ENCODE data around the gene KSR1.

KSR1 gene

DNA sequence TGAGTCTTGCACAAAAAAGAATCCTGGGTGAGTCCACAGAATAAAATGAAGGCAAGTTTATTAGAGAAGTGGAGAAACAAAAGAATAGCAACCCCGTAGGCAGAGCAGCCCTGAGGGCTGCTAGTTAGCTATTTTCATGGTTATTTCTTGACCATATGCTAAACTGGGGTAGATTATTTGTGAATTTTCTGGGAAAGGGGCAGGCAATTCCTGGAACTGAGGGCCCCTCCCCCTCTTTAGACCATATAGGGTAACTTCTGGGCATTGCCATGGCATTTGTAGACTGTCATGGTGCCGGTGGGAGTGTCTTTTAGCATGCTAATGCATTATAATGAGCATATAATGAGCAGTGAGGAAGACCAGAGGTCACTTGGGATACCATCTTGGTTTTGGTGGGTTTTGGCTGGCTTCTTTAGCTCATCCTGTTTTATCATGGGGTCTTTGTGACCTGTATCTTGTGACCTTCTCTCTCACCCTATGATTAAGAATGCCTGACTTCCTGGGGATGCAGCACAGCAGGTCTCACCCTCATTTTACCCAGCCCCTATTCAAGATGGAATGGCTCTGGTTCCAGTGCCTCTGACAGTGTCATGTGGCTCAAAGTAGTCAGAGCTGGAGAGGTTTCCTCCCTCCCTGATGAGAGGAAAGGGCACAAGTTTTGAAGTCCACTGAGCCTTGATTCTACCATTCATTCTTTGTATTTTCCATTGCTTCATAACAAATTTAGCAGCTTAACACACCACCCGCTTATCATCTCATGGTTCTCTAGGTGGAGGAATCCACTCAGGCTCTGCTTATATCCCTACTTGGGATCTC, 119.1 kb downstream of the KSR1 start:
- no peak for DNase-seq

DNA sequence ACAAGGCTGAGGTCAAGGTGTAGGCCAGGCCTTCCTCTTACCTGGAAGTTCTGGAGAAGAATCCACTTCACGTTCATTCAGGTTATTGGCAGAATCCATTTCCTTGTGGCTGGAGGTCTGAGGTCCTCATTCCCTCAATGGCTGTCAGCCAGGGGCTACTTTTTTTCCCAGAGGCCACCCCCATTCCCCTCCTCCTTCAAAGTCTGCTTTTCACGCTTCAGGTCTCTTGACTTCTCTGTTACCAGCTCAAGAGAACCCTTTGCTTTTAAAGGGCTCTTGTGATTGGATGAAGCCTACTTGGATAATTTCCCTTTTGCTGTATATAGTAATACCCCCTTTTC, 119.6 kb downstream of the KSR1 start:
- DNase-seq: no peak

DNA sequence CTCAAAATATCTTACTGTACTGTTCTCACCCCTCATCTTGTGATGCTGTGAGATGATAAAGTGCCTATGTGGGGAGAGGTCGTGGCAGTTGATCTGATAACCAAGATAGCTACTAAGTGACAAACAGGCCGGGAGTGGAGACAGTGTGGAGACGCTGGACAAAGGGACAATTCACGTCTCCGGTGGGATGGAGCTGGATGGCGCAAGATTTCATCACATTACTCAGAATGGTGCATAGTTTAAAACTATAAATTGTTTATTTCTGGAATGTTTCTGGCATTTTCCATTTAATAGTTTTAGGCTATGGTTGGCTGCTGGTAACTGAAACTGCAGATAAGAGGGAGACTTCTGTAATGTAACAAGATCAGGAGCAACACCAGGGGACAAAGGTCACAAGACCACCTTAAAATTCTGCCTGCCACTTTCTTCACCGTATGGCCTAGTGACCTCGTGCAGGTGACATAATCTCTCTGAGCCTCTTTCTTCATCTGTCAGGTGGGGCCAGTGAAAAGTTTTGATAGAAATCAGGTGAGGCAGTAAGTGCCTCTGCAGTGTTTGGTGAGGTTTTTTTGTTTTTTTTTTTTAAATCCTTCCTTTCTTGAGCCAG, 120.3 kb downstream of the KSR1 start:
- no peak for DNase-seq

DNA sequence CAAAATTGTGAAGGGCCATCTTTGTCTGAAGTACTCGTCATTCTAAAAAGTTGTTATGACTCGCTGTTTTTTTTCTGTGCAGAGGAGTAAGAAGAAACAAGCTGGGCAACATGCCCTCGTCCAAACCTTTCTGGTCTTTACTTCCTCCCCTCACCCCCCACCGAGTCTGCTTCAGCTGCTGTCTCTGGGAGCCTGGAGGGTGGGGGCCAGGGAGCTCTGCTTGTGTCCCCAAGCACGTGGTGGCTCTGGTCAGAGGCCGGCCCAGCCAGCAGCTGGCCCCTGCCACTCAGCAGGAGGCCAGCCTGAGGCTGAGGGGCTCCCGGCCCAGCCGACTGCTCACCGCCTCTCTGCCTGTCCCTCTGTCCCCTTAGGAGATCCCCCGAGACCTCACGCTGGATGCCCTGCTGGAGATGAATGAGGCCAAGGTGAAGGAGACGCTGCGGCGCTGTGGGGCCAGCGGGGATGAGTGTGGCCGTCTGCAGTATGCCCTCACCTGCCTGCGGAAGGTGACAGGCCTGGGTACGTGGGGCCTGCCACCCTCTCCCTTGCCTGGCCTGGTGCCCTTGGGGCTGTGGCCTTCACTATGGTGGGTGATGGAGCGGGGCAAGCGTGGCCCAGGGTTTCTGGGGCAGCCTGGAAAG, 121.0 kb downstream of the KSR1 start:
- no peak for DNase-seq

DNA sequence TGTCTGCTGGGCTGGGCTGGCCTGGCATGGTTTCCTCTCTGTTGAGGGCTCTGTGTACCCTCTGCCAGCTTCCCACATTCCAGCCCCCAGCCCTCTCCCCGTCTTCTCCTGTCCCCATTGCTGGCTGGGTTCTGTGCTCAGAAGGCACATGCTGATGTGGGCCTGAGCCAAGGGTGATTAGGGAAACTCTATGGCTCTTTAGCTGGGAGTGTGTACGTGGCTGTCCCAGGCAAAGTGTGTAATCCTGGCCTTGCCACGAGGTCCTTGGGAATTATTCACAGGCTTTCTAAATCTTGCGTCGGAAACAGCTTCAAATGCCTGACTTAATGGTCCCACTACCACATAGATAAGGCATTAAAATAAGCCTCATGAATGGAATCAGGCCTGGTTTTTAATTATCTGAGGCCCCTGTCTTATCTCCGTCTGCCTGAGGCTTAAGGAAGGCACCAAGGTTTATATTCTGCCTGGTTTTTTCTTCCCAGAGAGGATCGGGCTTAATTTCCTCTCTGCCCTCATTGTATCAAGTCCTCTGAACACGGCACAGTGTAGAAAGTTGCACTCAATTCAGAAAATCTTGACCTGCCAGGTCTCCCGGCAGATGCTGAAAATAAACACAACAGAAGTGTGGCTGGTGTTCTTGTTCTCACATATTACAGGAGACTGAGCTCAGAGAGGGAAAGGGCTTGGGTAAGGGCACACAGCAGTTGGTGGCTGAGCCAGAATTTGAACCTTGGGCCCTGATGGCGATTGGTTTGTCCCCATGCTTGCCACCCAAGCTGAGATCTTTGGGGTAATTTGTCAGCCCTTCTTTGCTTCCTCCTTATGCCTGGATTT, 121.9 kb downstream of the KSR1 start:
- no peak for DNase-seq

DNA sequence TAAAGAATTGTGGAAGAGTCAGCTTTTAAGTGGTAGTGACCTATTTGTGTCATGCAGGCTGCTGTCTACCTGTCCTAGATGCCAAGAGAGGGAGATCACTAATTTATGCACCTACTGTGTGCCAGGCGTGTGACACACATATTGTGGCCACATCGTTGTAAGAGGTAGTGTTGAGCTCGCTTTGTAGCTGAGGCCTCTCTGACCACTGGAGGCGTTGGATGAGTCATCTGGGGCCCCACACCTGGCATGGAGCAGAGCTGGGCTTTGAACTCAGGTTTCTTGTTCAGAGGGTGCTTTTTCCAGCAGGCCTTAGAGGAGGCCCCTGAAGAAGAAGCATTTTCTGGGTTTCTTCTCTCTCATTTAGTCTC, 122.5 kb downstream of the KSR1 start:
- no peak for DNase-seq

DNA sequence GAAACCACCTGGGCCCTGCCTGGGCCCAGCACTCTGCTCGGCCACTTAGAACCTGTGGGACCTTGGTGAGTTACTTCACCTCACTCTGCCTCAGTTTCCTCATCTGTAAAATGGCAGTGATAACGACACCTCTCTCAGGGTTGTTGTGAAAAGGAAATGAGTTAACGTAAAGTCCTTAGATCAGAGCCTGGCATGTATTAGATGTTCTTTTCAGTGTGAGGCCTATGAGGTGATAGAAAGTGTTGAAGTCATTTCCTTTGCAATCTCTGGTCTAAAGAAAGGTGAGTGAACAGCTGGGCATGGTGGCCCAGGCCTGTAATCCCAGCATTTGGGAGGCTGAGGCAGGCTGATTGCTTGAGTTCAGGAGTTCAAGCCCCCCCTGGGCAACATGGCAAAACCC, 123.1 kb downstream of the KSR1 start:
- no peak for DNase-seq

DNA sequence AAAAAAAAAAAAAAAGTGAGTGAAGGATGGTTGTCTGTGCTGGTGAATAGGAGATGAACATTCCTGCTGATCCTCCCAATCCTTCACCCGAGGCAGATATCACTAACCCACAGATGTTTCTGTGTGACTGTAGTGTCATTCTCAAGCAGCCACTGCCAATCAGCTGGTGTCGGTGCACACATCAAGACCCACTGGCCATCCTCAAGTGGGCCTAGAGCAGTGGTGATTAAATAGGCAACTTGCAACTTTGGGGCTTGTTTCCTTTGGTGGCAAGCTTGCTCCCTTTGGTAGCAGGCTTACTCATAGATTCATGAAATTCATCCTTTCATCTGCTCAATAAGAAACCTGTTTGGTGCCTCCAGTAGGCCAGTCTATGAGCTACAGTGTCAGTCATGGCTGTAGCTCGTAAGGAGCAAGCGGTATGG, 123.7 kb downstream of the KSR1 start:
- DNase-seq: no peak

DNA sequence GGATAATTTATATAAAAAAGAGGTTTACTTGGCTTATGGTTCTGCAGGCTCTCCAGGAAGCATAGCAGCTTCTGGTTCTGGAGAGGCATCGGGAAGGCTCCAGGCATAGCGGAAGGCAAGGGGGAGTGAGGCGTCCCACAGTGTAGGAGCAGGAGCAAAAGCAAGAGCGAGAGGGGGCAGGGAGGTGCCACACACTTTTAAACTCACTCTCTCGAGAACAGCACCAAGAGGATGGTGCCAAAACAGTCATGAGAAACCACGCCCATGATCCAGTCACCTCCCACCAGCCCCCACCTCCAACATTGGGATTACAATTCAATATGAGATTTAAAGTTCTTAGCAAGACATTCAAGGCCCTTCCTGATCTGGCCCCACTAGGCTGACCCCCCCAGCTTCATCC, 124.8 kb downstream of the KSR1 start:
- no peak for DNase-seq

DNA sequence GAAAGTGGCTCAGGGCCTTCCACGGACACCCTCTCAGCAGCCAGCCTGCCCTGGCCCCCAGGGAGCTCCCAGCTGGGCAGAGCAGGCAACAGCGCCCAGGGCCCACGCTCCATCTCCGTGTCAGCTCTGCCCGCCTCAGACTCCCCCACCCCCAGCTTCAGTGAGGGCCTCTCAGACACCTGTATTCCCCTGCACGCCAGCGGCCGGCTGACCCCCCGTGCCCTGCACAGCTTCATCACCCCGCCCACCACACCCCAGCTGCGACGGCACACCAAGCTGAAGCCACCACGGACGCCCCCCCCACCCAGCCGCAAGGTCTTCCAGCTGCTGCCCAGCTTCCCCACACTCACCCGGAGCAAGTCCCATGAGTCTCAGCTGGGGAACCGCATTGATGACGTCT, 126.4 kb downstream of the KSR1 start:
- DNase-seq: no peak

DNA sequence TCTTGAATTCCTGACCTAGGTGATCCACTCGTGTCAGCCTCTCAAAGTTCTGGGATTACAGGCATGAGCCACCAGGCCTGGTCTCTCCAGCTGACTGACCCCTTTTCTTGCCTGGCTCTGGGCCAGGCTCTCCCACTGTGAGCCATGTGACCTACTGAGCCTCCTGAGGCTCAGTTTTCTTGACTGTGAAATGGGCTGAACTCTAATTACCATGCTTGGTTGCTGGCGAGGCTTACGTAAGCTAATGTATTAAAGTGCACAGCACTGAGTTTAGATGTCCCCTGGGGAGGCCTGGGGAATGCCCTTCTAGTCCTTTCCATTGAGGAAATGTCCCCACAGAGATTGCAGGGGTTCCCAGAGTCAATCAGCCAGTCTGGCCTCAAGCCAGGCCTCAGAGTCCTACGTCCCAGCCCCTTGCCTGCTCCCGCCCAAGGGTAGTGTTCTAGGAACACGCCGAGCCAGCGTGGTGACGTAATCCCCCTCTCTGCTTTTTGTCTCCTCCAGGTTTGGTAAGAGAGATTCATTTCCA, 129.0 kb downstream of the KSR1 start:
- DNase-seq: no peak

DNA sequence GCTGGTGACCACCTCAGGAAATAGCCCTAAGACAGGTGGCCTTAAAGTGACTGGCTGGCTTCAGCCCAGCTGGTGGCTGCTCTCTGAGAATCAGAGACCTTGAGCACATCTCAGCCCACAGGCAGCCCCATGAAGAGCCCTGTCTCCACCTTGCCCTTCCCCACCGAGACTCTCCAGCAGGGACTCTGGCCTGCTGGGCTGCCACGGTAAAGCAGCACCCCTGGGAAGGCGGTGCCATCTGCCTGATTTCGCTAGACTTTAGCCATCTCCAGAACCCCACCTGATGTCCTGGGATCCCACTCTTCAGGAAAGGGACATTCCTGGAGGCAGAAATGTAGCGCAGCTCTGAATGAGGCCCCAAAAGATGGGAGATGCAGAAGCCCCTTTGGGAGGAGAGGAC, 129.5 kb downstream of the KSR1 start:
- no peak for DNase-seq

DNA sequence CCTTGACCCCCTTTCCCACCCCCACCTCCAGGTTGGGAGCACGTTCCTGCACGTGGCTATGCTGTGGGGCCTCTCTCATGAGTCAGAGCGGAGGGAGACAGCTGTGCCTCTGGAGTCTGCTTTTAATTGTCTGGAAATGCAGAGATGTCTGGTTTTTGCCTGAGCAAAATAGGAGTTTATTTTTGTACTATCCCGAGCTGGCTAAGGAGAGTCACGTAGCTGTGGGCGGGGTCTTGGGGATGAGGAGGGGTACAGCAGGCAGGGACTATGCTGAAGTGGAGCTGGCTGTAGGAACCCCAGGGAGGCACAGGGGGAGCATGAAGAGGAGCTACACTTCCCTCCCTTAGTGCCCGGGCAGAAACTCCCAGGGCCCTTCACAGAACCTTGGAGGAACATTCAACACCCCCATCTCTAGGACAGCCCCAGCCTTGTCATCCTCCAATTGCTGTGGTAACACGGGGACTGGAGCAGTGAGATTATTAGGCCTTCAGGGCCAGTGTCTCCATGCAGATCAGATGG, 130.0 kb downstream of the KSR1 start:
- DNase-seq: no peak

DNA sequence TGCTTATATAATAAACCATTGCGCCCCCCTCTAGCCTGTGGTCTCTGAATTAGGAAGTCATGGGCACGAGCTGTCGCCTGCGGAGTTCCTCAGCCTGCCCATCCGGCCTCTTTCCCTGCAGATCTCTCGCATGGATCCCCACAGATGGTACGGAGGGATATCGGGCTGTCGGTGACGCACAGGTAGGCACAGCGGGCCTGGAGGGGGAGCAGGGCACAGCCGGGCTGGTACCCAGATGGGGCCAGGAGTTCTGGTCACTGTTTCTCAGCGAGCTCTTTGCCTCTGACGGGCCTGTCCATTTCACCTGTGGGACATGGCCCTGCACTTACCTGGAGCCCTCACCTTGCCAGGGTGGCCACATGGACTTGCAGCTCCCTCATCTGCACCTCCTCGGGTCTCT, 132.1 kb downstream of the KSR1 start:
- no peak for DNase-seq

DNA sequence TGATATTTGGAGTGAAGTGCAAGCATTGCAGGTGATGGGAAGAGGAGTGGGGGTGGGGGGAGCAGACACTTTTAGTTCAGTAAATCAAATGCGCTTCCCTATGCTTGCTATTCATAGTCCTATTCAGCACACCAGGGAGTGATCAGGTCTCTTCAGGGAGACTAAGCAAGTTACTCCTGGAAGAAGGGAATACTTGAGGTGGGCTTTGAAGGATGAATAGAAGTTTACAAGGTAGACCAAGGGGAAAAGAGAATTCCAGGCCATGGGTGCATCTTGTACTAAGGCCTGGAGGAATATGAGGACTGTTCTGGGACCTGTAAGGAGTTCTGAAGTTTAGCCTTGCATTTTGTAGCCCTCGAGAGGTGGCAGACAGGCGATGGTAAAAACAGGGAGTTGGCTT, 134.6 kb downstream of the KSR1 start:
- DNase-seq: no peak

DNA sequence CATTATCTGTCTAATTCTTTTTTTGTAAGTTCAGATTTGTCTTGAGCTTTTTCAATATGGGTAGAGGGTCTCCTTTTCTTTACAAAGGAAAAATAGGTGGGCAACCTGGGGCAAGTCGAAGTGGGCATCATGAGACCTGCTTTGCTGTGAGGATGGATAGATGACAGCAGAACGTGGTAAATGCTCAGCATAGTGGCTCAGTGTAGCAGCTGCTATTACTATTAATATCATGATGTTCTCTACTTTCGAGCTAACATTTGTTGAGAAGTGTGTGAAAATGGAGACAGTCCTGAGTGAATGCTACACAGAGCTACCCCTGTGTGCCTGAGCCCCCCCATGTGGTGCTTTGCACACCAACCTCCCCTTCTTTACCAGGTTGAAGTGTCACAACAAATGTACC, 135.7 kb downstream of the KSR1 start:
- DNase-seq: no peak

DNA sequence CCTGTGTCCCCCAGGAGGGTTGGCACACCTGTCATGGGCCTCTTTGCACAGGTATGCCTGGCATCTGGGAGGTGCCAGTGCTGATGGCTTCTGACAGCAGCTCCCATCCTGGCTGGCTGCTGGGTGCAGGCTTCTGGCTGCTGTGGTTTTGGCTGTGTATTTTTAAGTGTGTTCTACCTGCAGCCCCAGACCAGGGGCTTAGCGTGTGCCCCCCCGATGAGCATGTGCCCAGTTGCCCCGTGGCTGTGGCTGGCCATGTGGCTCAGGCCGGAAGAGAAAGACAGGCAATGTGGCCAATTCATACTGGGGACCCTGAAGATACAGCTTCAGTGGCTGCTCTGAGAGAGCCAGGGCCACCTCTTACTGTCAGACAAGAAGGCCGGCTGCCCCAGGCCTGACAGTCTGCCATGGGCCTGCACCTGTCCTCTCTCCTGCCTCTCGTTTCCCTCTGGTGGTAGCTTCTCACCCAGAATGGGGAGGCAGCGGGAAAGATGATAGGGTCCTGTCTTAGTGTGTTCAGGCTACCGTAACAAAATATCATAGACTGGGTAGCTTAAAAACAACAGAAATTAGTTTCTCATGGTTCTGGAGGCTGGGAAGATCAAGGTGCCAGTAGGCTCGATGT, 137.1 kb downstream of the KSR1 start:
- DNase-seq: no peak

DNA sequence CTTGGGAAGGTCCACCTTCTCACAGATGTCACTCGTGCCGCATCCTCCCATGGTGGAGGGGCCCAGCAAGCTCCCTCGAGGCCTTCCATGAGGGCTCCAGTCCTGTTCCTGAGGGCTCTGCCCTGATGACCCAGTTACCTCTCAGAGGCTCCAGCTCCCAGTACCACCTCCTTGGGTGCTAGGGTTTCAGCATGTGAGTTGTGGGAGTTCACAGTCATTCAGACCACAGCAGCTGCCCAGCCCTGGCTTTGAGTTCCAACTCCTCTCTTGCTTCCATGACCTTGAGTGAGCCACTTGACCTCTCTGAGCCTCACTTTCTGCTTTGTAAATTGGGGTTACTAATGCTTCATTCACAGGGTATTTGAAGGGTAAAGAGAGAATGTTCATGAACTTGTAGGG, 137.6 kb downstream of the KSR1 start:
- DNase-seq: no peak

DNA sequence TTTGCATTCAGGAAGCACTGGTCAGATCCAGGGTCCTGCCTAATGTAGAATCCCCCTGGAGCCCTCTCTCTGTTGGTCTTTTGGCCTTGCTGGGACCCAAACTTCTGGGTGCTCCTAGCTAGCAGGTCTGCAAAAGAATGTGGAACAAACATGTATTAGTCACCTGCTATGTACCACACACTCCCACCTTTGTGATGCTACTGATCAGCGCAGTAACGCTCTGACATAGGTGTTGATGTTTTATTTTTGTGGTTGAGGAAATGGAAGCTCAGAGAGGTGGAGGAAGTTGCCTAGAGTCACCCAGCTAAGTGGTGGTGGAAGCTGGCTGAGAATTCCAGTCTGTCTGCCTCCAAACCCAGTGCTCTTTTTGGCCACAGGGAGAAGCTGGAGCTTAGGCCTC, 139.0 kb downstream of the KSR1 start:
- DNase-seq: no peak

DNA sequence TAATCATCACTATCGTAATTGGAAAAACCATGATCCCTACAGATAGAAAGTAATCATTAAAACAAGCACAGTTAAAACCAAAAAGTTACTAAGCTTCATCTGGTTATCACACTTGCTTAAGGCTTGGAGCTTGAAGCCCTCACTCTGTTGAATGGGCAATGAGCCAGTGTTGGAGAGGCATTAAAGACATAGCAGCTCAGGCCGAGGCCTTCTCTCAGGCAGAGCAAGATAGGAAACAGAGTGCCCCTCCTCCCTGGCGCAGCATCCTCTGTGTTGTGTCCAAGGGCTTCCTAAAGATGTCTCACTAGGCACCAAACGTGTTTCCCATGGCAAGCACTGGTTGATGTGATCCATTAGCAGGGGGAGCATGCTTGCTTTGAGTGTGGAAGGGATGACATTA, 139.8 kb downstream of the KSR1 start:
- DNase-seq: no peak

DNA sequence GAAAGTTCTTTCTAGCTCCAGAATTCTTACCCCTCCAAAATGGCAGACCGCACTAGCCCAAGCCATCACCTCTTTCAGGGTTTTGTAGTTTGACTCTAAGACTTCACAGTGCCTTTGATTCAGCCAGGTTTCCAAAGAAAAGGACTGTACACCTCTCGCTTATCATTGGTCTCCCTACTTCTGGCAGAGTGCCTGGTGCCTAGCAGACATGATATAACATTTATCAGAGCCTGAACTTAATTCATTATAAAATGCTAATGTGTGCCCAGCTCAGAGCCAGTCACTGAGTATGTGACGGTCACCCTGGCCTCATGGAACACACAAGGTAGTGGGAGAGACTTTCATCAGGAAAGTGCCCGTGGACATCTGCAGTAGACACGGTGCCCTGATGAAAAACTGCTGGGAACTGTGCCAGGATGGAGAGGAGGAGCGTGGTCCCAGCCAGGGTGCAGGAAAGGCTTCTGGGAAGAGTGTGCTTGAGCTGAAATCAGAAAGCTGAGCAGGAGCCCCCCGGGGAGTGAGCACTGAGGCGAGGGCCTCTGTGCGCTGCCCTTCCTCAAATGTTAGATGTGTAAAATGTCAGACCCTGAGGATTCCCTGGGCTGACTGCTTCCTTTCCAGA, 140.4 kb downstream of the KSR1 start:
- no peak for DNase-seq

DNA sequence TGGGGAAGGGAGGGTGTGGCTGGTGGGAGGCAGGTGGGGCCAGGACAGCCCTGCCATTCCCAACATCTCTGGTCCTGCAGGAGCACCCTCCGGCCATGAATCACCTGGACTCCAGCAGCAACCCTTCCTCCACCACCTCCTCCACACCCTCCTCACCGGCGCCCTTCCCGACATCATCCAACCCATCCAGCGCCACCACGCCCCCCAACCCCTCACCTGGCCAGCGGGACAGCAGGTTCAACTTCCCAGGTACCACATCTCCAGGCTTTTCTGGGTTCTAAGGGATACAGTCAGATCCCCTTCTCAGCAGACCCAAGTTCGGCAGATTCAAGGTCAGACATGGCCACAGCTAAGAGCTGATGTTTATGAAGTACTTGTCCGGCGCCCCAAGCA, 140.9 kb downstream of the KSR1 start:
- DNase-seq: no peak
